Stimulated activated CD8-positive, alpha-beta memory T cell treated with anti-CD3 and anti-CD28 coated beads, Interleukin-4, amount 100 ng/mL, for 4 hours (primary cell): Measurements from ENCODE around the gene SVBP.

ENCODE experiments used
- DNase-seq, 2 donors: peaks; one replicate each; pipeline ENCODE4 v3.0.0-alpha.2; 2020; ENCODE audit warnings: low read depth in 2 of 2, low spot score in 1 of 2

Gene SVBP

GRCh38 chr1:42806593-42806992, 10.6 kb downstream of the SVBP start:
- DNase-seq, result no peak

- no peak for DNase-seq
Measured at GRCh38 chr1:42806171-42806570, 11.0 kb downstream of the SVBP start.

GRCh38 chr1:42801832-42802473, 15.2 kb downstream of the SVBP start:
- DNase-seq, result no peak

- DNase-seq, result no peak
Measured at GRCh38 chr1:42797979-42798378, 19.2 kb downstream of the SVBP start.

- DNase-seq, result no peak
Measured at GRCh38 chr1:42797414-42797813, 19.8 kb downstream of the SVBP start.

GRCh38 chr1:42793824-42794223, 23.4 kb downstream of the SVBP start:
- no peak for DNase-seq

GRCh38 chr1:42788021-42788420, 29.2 kb downstream of the SVBP start:
- DNase-seq, result no peak

GRCh38 chr1:42786097-42786496, 31.1 kb downstream of the SVBP start:
- DNase-seq, result no peak

GRCh38 chr1:42784946-42785693, 32.1 kb downstream of the SVBP start, which contains the start of gene TMEM269:
Gene TMEM269 (plus strand): TSS chr1:42784991. CDS start chr1:42789894, 4,903 bp downstream.
- peak in 1 of 2 donors; percentile 12 for DNase-seq

- no peak for DNase-seq
Measured at GRCh38 chr1:42784547-42784945, 32.7 kb downstream of the SVBP start.

- DNase-seq, result no peak
Measured at GRCh38 chr1:42783092-42783491, 34.1 kb downstream of the SVBP start.

- no peak for DNase-seq
Measured at GRCh38 chr1:42780176-42780575, 37.0 kb downstream of the SVBP start.

GRCh38 chr1:42779725-42780124, 37.5 kb downstream of the SVBP start:
- DNase-seq, result no peak

- DNase-seq, result no peak
Measured at GRCh38 chr1:42777852-42778251, 39.3 kb downstream of the SVBP start.

- no peak for DNase-seq
Measured at GRCh38 chr1:42776502-42776901, 40.7 kb downstream of the SVBP start.

- DNase-seq, result no peak
Measured at GRCh38 chr1:42774928-42775526, 42.2 kb downstream of the SVBP start.

- no peak for DNase-seq
Measured at GRCh38 chr1:42773420-42773819, 43.8 kb downstream of the SVBP start.

GRCh38 chr1:42769811-42770210, 47.4 kb downstream of the SVBP start:
- no peak for DNase-seq

- DNase-seq, result no peak
Measured at GRCh38 chr1:42768172-42768571, 49.0 kb downstream of the SVBP start.

GRCh38 chr1:42767510-42768000, 49.6 kb downstream of the SVBP start:
- no peak for DNase-seq

GRCh38 chr1:42766741-42767509, 50.3 kb downstream of the SVBP start, which contains the start of the genes C1orf50 and P3H1:
Gene C1orf50 (plus strand): TSS chr1:42767249. CDS start chr1:42767312, 63 bp downstream.
Gene P3H1 (minus strand): TSS chr1:42767028. CDS start chr1:42766971, 57 bp downstream.
- DNase-seq, result peak; percentile 99 to 100
